Breast epithelium (tissue), 3 donors: ENCODE measurements around the gene TTC12.

Experiments
- POLR2A ChIP-seq: fragments of 450-650 bp; IDR thresholded peaks from one replicate; pipeline ENCODE4 v1.6.1; 2016; ENCODE audit warnings: antibody characterized with exemption, mild to moderate bottlenecking, moderate library complexity
- TF ChIP-seq, protein P1 (sequence below), 3 donors: fragments of 450-650 bp; IDR thresholded peaks; one replicate each; pipeline ENCODE4 v1.5.1; 2016 to 2017; ENCODE audit warnings: antibody characterized with exemption in 3 of 3, mild to moderate bottlenecking in 3 of 3, moderate library complexity in 3 of 3

DNA sequence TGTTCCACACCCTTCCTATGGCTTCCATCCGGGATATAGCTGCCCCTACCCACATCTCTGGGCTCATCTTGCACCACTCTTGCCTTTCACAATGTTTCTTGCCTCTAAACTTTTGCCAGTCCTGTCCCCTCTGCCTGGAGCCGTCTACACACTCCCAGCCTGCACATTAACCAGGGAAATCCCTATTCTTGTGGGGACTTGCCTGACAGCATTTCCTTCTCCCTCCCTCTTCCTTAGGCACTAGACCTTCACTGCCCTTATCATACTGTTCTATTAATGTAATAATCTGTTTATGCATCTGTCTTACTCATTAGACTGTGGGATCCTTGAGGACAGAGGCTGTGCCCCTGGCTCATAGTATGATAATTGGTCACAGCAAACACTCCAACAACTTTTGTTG lies 5.8 kb upstream of the TTC12 start:
- no peak for TF ChIP-seq POLR2A
- TF ChIP-seq, protein P1, sequence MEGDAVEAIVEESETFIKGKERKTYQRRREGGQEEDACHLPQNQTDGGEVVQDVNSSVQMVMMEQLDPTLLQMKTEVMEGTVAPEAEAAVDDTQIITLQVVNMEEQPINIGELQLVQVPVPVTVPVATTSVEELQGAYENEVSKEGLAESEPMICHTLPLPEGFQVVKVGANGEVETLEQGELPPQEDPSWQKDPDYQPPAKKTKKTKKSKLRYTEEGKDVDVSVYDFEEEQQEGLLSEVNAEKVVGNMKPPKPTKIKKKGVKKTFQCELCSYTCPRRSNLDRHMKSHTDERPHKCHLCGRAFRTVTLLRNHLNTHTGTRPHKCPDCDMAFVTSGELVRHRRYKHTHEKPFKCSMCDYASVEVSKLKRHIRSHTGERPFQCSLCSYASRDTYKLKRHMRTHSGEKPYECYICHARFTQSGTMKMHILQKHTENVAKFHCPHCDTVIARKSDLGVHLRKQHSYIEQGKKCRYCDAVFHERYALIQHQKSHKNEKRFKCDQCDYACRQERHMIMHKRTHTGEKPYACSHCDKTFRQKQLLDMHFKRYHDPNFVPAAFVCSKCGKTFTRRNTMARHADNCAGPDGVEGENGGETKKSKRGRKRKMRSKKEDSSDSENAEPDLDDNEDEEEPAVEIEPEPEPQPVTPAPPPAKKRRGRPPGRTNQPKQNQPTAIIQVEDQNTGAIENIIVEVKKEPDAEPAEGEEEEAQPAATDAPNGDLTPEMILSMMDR (IDR thresholded peaks at IDR 0.05) = no peak
